ENCODE results near the gene BTD.

The BTD gene

DNA sequence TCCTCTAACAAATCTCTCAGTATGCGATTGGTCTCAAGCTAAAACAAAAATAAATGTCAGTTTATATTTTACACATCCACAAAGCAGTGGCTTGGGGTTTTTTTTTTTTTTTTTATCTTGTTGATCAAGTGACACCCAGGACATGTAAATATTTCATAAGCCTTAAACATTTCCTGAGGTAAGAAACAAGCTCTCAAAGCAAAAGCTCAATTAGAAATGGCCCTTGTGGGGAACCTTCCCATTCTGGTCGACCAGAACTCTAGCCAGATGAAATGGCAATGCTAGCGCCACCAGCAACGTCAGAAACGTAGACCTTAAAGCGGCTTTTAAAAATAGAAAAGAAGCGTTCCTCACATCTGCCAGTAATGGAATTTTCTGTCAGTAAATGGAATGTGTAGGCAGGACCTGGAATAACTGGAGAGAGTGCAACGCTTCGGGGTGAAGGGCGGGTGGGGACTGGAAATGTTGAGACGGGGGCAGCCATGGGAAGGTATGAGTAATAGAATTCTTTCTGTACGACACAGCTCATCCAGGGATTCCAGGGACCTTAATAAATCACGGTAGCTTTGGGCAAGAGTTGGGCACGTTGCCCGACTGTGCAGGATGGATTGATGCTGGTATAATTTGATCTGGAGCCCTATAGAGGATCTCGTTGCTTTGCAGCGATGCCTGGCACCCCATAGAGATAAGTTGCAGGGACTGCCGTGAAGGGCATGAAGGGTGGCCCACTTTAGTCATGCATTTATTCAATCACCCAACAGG lies 44.4 kb downstream of the BTD start:
- peak; percentile 92 for DNase-seq (ENCODE audit: low read depth, low spot score)
- in situ Hi-C loops (cut with HindIII; ENCODE audit: low sequenced_read_pairs), result no loop called here
- no peak overlapping the region for H3K4me3 ChIP-seq (ENCODE audit: low read depth, low read length)
- no peak for TF ChIP-seq CTCF (IDR thresholded peaks at IDR 0.05; ENCODE audit: low read depth, low read length)

GRCh38 chr3:15646851-15647511 lies 45.4 kb downstream of the BTD start:
- H3K4me3 ChIP-seq (ENCODE audit: low read depth, low read length), result no peak overlapping the region
- in situ Hi-C loops (cut with HindIII; ENCODE audit: low sequenced_read_pairs), result no loop called here
- no peak for TF ChIP-seq CTCF (IDR thresholded peaks at IDR 0.05; ENCODE audit: low read depth, low read length)
- DNase-seq (ENCODE audit: low read depth, low spot score), result peak; percentile 99

DNA sequence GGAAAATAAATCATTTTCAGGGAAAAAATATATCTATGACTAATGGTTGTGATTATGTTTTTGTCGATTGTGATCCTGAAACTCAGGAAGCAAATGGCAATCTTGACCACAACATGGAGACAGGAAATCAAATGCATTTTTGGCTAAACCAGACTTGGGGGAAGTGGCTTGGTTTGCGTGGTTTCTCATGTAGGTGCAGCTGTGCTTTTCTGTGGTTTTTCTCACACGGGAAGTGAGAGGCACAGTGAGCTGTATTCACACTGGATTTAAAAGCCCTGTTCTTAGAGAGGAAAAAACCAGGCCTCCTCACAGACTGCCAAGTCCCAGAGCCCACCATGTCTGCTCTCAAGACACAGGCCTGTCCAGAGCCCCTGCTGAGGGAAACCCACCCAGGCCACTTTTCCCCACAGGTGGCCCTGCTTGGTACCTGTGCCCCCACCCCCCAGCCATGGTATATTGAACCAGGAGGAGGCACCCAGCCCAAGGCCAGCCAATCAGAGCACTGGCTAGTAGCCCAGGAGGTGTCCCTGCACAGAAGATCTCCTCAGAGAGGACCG lies 46.1 kb downstream of the BTD start:
- TF ChIP-seq CTCF (IDR thresholded peaks at IDR 0.05; ENCODE audit: low read depth, low read length), result no peak
- peak; percentile 98 for DNase-seq (ENCODE audit: low read depth, low spot score)
- in situ Hi-C loops (cut with HindIII; ENCODE audit: low sequenced_read_pairs), result no loop called here
- H3K4me3 ChIP-seq (ENCODE audit: low read depth, low read length), result no peak overlapping the region

DNA sequence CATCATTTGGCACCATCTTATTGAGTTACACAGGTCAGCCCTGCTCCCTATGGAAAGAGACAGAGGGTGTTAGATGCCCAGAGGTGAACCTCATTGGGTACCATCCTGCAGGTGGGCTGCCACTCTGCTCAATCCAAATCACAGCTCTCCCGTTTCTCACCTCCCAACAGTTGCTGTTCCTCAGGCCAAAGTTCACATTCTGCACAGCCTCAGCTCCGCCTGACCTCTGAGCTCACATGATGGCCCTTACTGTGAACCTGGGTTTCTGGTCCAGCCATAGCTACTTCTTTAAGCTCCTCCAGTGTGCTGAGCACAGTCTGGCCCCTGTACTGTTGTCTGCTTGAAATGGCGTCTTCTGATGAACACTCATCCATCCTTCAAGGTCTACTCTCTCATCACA lies 47.8 kb downstream of the BTD start:
- TF ChIP-seq CTCF (IDR thresholded peaks at IDR 0.05; ENCODE audit: low read depth, low read length), result no peak
- in situ Hi-C loops (cut with HindIII; ENCODE audit: low sequenced_read_pairs), result no loop called here
- no peak overlapping the region for H3K4me3 ChIP-seq (ENCODE audit: low read depth, low read length)
- DNase-seq (ENCODE audit: low read depth, low spot score), result no peak

DNA sequence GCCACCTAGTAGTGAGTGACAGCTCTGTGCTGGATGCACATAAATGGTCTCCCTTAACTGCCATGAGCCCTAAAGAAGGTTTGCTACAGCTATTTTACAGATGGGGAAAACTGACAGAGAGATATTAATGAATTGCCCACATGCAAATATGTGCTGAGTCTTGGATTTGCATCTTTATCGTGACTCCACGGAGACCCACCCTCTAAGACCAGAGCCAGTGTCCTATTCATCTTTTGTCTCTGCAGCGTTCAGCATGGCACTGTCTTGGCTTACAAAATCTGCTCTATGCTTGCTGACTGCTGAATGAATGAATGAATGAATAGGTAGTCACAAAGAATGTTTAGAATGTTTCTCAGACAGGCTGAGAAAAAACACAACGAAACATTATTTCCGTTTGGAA lies 48.3 kb downstream of the BTD start:
- in situ Hi-C loops (cut with HindIII; ENCODE audit: low sequenced_read_pairs), result no loop called here
- no peak for TF ChIP-seq CTCF (IDR thresholded peaks at IDR 0.05; ENCODE audit: low read depth, low read length)
- no peak for DNase-seq (ENCODE audit: low read depth, low spot score)
- H3K4me3 ChIP-seq (ENCODE audit: low read depth, low read length), result no peak overlapping the region

- in situ Hi-C loops (cut with HindIII; ENCODE audit: low sequenced_read_pairs), result no loop called here
- no peak for TF ChIP-seq CTCF (IDR thresholded peaks at IDR 0.05; ENCODE audit: low read depth, low read length)
- no peak for DNase-seq (ENCODE audit: low read depth, low spot score)
- no peak overlapping the region for H3K4me3 ChIP-seq (ENCODE audit: low read depth, low read length)
Observed at GRCh38 chr3:15651396-15651795, 49.9 kb downstream of the BTD start.
